A673 (cell line): Measurements from ENCODE around the gene SAT1. TPM values are rescaled to one million over a fixed set of nuclear protein-coding genes. Genes with fewer than 3 reads are reported as not detected.

ENCODE experiments used
- BruUV-seq: library from RNA; stranded (reverse); fragments of 400-500 nt; replicated peaks from 2 replicates; lab custom pipeline; 2021; lab: Mats Ljungman, UMichigan
- CTCF ChIA-PET: fragments of 300-600 bp; sonication (Branson Sonifier 250); formaldehyde crosslinking; loops from one replicate; lab custom pipeline; 2022; ENCODE audit warnings: antibody characterized with exemption; lab: Charles Lee
- POLR2A ChIA-PET: fragments of 300-600 bp; sonication (Branson Sonifier 250); formaldehyde crosslinking; loops from one replicate; lab custom pipeline; 2022; ENCODE audit warnings: antibody characterized with exemption; ENCODE audit not compliant: low non-redundant PET; lab: Charles Lee
- DNase-seq: peaks from one replicate; pipeline ENCODE4 v3.0.0-alpha.2; 2015; ENCODE audit warnings: low spot score
- H3K27ac ChIP-seq: fragments of 200-600 bp; sonication (generic); 2 replicates; pipeline ENCODE4 v1.5.1; 2016; ENCODE audit warnings: mixed run types, low read depth, mild to moderate bottlenecking, mixed read lengths, antibody characterized with exemption, low read length; ENCODE audit not compliant: poor library complexity, severe bottlenecking
- H3K27me3 ChIP-seq: fragments of 200-600 bp; sonication (generic); replicated peaks from 2 replicates; pipeline ENCODE4 v1.6.1; 2017; ENCODE audit warnings: mixed run types, low read depth, mild to moderate bottlenecking, mixed read lengths, antibody characterized with exemption, low read length; ENCODE audit not compliant: insufficient read depth, poor library complexity
- H3K36me3 ChIP-seq: fragments of 200-600 bp; sonication (generic); 2 replicates; pipeline ENCODE4 v1.6.1; 2016; ENCODE audit warnings: mixed run types, mild to moderate bottlenecking, mixed read lengths, antibody characterized with exemption, low read length; ENCODE audit not compliant: insufficient read depth, poor library complexity, severe bottlenecking
- H3K4me1 ChIP-seq: fragments of 200-600 bp; sonication (generic); 2 replicates; pipeline ENCODE4 v1.6.1; 2017; ENCODE audit warnings: mixed run types, mild to moderate bottlenecking, mixed read lengths, antibody characterized with exemption, low read length; ENCODE audit not compliant: insufficient read depth, poor library complexity, severe bottlenecking
- H3K4me3 ChIP-seq: fragments of 200-600 bp; sonication (generic); 2 replicates; pipeline ENCODE4 v1.5.1; 2016; ENCODE audit warnings: low read depth, mixed run types, mild to moderate bottlenecking, mixed read lengths, low read length; ENCODE audit not compliant: poor library complexity, severe bottlenecking
- H3K9me3 ChIP-seq: fragments of 200-600 bp; sonication (generic); 2 replicates; pipeline ENCODE4 v1.6.1; 2016; ENCODE audit warnings: mixed run types, low read depth, mild to moderate bottlenecking, mixed read lengths, antibody characterized with exemption, low read length; ENCODE audit not compliant: poor library complexity, severe bottlenecking
- EZH2 ChIP-seq: fragments of 200-600 bp; sonication (generic); IDR thresholded peaks from 2 replicates; pipeline ENCODE4 v1.6.1; 2017; ENCODE audit warnings: borderline replicate concordance, low read depth, mild to moderate bottlenecking, mixed read lengths, antibody characterized with exemption, low read length; ENCODE audit not compliant: poor library complexity, severe bottlenecking
- intact Hi-C: fragments of 100-400 bp; cut with micrococcal nuclease; formaldehyde crosslinking; loops from one replicate; pipeline ENCODE4 v1.10.0; 2022; ENCODE audit not compliant: unreplicated experiment
- total RNA-seq: library from RNA; stranded (reverse); gene quantifications from 2 replicates; pipeline ENCODE4 v1.2.3, GENCODE V29; 2021
- TF ChIP-seq, protein P1 (sequence below): fragments of 300-800, 200-600 bp; sonication (generic); conservative IDR thresholded peaks from 2 replicates; pipeline ENCODE4 v1.5.1; 2017; ENCODE audit warnings: low read depth, mild to moderate bottlenecking, antibody characterized with exemption, low read length, moderate library complexity, mixed read lengths

The SAT1 gene
- total RNA-seq, 1 experiment from 2014 or later: 21.6 TPM

DNA sequence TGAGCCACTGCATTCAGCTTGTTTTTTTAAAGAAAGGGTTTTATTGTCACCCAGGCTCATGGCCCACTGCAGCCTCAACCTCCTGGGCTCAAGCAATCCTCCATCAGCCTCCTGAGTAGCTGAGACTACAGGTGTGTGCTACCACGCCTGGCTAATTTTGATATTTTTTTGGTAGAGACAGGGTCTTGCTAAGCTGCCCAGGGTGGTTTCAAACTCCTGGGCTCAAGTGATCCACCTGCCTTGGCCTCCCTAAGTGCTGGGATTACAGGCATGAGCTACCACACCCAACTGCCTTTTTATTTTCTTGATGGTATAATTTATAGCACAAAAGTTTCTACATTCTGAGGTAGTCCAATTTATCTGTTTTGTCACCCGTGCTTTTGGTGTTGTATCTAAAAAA, 38.9 kb downstream of the SAT1 start:
- no peak overlapping the region for H3K4me3 ChIP-seq
- TF ChIP-seq EZH2: no peak
- TF ChIP-seq, protein P1, sequence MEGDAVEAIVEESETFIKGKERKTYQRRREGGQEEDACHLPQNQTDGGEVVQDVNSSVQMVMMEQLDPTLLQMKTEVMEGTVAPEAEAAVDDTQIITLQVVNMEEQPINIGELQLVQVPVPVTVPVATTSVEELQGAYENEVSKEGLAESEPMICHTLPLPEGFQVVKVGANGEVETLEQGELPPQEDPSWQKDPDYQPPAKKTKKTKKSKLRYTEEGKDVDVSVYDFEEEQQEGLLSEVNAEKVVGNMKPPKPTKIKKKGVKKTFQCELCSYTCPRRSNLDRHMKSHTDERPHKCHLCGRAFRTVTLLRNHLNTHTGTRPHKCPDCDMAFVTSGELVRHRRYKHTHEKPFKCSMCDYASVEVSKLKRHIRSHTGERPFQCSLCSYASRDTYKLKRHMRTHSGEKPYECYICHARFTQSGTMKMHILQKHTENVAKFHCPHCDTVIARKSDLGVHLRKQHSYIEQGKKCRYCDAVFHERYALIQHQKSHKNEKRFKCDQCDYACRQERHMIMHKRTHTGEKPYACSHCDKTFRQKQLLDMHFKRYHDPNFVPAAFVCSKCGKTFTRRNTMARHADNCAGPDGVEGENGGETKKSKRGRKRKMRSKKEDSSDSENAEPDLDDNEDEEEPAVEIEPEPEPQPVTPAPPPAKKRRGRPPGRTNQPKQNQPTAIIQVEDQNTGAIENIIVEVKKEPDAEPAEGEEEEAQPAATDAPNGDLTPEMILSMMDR: no peak
- H3K27me3 ChIP-seq: no peaks in the 10 kb centered on the region
- CTCF ChIA-PET: no interaction called here
- no peak for DNase-seq
- no peak overlapping the region for H3K27ac ChIP-seq
- no TSS peak for BruUV-seq
- intact Hi-C loops: no loop called here
- POLR2A ChIA-PET: no interaction called here
- H3K36me3 ChIP-seq: no peaks in the 10 kb centered on the region
- no peaks in the 10 kb centered on the region for H3K4me1 ChIP-seq
- H3K9me3 ChIP-seq: no peaks in the 10 kb centered on the region

DNA sequence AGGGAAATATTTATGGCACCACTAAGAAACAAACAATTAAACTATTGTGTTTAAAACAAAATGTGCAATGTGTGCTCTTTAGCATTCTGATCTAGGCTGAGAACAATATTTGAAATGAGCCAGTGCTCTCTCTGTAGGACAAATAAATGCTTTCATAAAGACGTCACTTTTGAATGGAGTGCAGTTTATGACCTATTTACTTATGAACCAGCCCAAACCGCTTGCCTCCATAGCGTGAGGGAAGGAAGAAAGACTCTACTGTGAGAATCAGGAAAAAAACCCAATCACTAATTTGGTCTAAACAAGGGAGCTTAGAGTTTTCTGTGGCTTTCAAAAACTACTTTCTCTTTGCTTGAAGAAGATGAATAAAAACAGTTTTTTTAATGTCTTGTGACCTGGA, 39.4 kb downstream of the SAT1 start:
- CTCF ChIA-PET: no interaction called here
- TF ChIP-seq, protein P1: no peak
- no peak for TF ChIP-seq EZH2
- no peaks in the 10 kb centered on the region for H3K36me3 ChIP-seq
- no peak overlapping the region for H3K4me3 ChIP-seq
- H3K27me3 ChIP-seq: no peaks in the 10 kb centered on the region
- H3K27ac ChIP-seq: no peak overlapping the region
- BruUV-seq: no TSS peak
- no peaks in the 10 kb centered on the region for H3K9me3 ChIP-seq
- POLR2A ChIA-PET: no interaction called here
- intact Hi-C loops: no loop called here
- DNase-seq: no peak
- H3K4me1 ChIP-seq: no peaks in the 10 kb centered on the region

DNA sequence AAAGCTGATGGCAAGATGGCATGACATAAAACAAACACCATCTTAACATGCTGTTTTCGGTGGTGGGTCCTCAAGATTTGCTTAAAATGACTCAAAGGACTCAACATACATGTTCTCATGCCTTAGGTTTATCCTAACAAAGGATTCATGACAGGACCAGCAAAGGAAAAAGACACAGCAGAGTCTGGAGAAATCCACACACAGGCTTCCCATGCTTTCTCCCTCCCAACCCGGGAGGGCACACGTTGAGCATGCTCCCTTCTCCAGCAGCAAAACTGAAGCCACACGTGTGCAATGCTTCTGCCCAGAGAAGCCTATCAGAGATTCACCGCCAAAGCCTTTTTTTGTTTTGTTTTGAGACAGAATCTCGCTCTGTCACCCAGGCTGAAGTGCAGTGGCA, 39.9 kb downstream of the SAT1 start:
- H3K9me3 ChIP-seq: no peaks in the 10 kb centered on the region
- no peaks in the 10 kb centered on the region for H3K27me3 ChIP-seq
- intact Hi-C loops: no loop called here
- H3K4me3 ChIP-seq: no peak overlapping the region
- DNase-seq: no peak
- no peaks in the 10 kb centered on the region for H3K36me3 ChIP-seq
- CTCF ChIA-PET: no interaction called here
- POLR2A ChIA-PET: no interaction called here
- H3K27ac ChIP-seq: no peak overlapping the region
- no peaks in the 10 kb centered on the region for H3K4me1 ChIP-seq
- TF ChIP-seq EZH2: no peak
- TF ChIP-seq, protein P1: no peak
- no TSS peak for BruUV-seq
